Adrenal gland (tissue), 5 donors: ENCODE data around the gene EML6.

Experiments
- CTCF ChIP-seq, 6 experiments: fragments of 450-650 bp in 4 of 6; fragments of 200-600 bp in 2 of 6; sonication (generic) in 1 of 6; IDR thresholded peaks; 1 replicate in 5 of 6; 2 replicates in 1 of 6; pipeline versions ENCODE4 v1.5.1 to v1.8.0; 2016 to 2021; ENCODE audit warnings: antibody characterized with exemption in 6 of 6, mild to moderate bottlenecking in 2 of 6, moderate library complexity in 1 of 6
- POLR2A ChIP-seq, 2 donors: fragments of 450-650 bp; IDR thresholded peaks; one replicate each; pipeline ENCODE4 v1.6.1; 2017; ENCODE audit warnings: antibody characterized with exemption in 2 of 2, mild to moderate bottlenecking in 2 of 2, moderate library complexity in 1 of 2
- donor health status: DM: no; HTN: no; CAD: no.

GRCh38 chr2:54728669-54729120, 5.2 kb downstream of the EML6 start:
- TF ChIP-seq CTCF (IDR thresholded peaks at IDR 0.05) (no peak), POLR2A (IDR thresholded peaks at IDR 0.05) (no peak)
